CD4-positive, alpha-beta T cell treated with Interleukin-12 subunit alpha and Interleukin-12 subunit beta, for 1 hour (primary cell): Measurements from ENCODE around the gene FAM3B.
"Not testable (repeated sequence)": the region's sequence is repeated elsewhere in the genome, so short reads cannot be mapped to it uniquely, and the experiment has no call there.

Experiments used
- DNase-seq: peaks from one replicate; pipeline ENCODE4 v3.0.0-alpha.2; 2020

FAM3B gene

GRCh38 chr21:41316200-41317062 is at the start of gene FAM3B:
TSS of gene FAM3B (plus strand) at chr21:41316801. CDS start at chr21:41316880, 79 bp downstream.
- no peak for DNase-seq

- DNase-seq, result no peak
Observed at GRCh38 chr21:41267346-41267745, 49.3 kb upstream of the FAM3B start.

- DNase-seq, result no peak
Observed at GRCh38 chr21:41269535-41269934, 47.1 kb upstream of the FAM3B start.

GRCh38 chr21:41277196-41277595 is 39.4 kb upstream of the FAM3B start:
- DNase-seq, result no peak

- DNase-seq, result no peak
Observed at GRCh38 chr21:41277846-41278245, 38.8 kb upstream of the FAM3B start.

GRCh38 chr21:41280115-41280919 is 36.3 kb upstream of the FAM3B start:
- DNase-seq, result no peak

- no peak for DNase-seq
Observed at GRCh38 chr21:41282412-41282811, 34.2 kb upstream of the FAM3B start.

- DNase-seq, result peak; percentile 71
Observed at GRCh38 chr21:41283211-41283818, 33.3 kb upstream of the FAM3B start.

- no peak for DNase-seq
Observed at GRCh38 chr21:41289431-41289830, 27.2 kb upstream of the FAM3B start.

- no peak for DNase-seq
Observed at GRCh38 chr21:41290106-41290799, 26.3 kb upstream of the FAM3B start.

- DNase-seq, result no peak
Observed at GRCh38 chr21:41294548-41295231, 21.9 kb upstream of the FAM3B start.

GRCh38 chr21:41295721-41296254 is 20.8 kb upstream of the FAM3B start:
- no peak for DNase-seq

- DNase-seq, result no peak
Observed at GRCh38 chr21:41302976-41303375, 13.6 kb upstream of the FAM3B start.

- no peak for DNase-seq
Observed at GRCh38 chr21:41304068-41304720, 12.4 kb upstream of the FAM3B start.

- no peak for DNase-seq
Observed at GRCh38 chr21:41307219-41307618, 9.4 kb upstream of the FAM3B start.

- not testable (repeated sequence) for DNase-seq
Observed at GRCh38 chr21:41313285-41314164, 3.1 kb upstream of the FAM3B start.

- DNase-seq, result no peak
Observed at GRCh38 chr21:41315726-41316125, 875 bp upstream of the FAM3B start.

- no peak for DNase-seq
Observed at GRCh38 chr21:41317063-41317392, 427 bp downstream of the FAM3B start.

GRCh38 chr21:41317458-41317857 is 857 bp downstream of the FAM3B start:
- no peak for DNase-seq

- DNase-seq, result no peak
Observed at GRCh38 chr21:41318218-41318617, 1.6 kb downstream of the FAM3B start.

GRCh38 chr21:41319273-41319672 is 2.7 kb downstream of the FAM3B start:
- DNase-seq, result no peak
